ENCODE results near the gene MAP2K4.
"Not testable (repeated sequence)": the region's sequence is repeated elsewhere in the genome, so short reads cannot be mapped to it uniquely, and the experiment has no call there.

The MAP2K4 gene

DNA sequence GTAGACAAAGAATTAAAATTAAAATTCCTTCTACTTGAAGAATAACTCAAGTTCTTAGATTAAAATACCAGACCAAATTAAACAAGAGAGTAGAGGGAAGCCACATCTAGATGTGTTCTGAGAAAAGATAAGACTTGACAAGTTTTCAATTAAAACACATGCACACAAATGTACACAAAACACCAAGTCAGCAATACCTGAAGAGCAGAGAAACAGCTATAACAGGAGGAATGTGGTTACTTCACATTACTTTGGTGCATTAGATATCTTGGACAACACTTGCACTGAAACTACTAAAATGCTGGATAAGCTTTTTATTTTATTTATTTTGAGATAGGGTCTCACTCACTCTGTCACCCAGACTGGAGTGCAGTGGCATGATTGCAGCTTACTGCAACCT is 113.9 kb downstream of the MAP2K4 start:
- TF ChIP-seq, protein P1, sequence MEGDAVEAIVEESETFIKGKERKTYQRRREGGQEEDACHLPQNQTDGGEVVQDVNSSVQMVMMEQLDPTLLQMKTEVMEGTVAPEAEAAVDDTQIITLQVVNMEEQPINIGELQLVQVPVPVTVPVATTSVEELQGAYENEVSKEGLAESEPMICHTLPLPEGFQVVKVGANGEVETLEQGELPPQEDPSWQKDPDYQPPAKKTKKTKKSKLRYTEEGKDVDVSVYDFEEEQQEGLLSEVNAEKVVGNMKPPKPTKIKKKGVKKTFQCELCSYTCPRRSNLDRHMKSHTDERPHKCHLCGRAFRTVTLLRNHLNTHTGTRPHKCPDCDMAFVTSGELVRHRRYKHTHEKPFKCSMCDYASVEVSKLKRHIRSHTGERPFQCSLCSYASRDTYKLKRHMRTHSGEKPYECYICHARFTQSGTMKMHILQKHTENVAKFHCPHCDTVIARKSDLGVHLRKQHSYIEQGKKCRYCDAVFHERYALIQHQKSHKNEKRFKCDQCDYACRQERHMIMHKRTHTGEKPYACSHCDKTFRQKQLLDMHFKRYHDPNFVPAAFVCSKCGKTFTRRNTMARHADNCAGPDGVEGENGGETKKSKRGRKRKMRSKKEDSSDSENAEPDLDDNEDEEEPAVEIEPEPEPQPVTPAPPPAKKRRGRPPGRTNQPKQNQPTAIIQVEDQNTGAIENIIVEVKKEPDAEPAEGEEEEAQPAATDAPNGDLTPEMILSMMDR (IDR thresholded peaks at IDR 0.05) = no peak
- no peak for DNase-seq (ENCODE audit: low spot score)
- no peak overlapping the region for H3K27ac ChIP-seq
- no peak overlapping the region for H3K4me3 ChIP-seq

DNA sequence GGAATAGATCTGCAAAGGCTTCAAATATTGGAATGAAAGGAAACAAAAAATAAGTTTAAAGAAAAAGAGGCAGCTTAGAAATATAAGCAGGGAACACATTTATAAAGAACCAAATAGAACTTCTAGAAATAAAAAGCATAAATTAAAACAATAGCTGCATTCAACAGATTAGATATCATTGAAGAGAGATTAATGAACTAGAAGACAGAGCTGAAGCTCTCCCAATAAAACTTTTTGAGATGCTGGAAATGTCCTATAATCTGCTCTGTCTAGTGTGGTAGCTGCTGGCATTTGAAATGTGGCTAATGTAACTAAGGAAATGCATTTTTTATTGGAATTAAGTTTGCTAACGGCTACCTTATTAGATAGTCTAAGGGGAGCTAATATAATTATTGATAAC is 115.6 kb downstream of the MAP2K4 start:
- H3K4me3 ChIP-seq = no peak overlapping the region
- H3K27ac ChIP-seq = no peak overlapping the region
- TF ChIP-seq, protein P1 (IDR thresholded peaks at IDR 0.05) = no peak
- no peak for DNase-seq (ENCODE audit: low spot score)

DNA sequence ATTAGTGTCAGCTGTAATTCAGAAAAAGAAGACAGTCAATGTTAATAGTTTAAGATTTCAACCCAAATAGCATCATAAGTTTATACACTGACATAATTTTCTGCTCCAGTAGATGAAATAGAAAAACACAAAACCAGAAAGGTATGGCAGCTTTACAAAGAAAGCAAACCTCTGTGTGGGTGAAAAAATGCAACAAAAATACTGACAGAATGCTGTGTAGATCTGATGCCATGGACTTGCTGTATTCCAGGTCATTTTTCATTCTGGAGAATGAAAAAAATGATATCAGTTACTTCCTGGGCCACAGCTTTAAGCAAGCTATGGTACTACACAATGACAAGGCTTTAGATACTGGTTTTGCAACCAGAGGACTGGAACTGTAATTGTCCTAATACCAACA is 116.0 kb downstream of the MAP2K4 start:
- TF ChIP-seq, protein P1 (IDR thresholded peaks at IDR 0.05) = no peak
- no peak overlapping the region for H3K4me3 ChIP-seq
- H3K27ac ChIP-seq = no peak overlapping the region
- DNase-seq (ENCODE audit: low spot score) = no peak

DNA sequence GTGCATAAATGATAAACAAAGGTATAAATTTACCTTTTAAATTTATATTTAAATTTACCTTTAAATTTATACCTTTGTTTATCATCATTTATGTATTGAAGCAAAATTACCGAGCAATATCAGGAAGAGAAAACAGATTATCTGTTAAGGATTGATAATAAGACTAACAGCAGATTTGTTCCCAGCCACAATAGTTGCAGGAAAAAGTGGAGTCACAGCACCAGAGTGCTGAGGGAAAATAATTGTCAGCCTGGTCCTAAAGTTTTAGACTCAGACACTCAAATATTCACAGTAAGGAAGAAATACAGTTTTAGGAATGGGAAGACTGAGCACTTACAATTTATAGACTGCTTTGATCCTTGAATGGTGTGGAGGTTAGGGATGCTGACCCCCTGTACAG is 117.2 kb downstream of the MAP2K4 start:
- no peak overlapping the region for H3K4me3 ChIP-seq
- TF ChIP-seq, protein P1 (IDR thresholded peaks at IDR 0.05) = no peak
- H3K27ac ChIP-seq = no peak overlapping the region
- DNase-seq (ENCODE audit: low spot score) = no peak

DNA sequence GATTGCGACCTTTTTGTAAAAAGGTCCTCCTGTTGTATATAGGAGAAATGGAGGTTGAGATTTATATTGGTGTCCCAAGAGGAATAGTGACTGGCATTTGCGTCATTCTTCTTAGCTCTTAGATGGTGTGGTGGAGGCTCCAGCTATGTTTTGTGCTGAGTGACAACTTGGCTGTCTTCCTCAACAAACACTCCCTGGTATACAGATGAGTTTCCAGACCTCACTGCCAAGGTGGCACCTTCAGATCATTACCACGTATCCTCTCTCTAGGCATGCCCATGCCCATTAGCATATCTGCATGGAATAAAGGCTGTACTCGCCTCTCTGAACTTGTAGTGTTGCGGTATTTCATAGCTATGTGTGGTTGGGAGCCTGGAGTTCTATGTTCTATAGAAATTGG is 120.0 kb downstream of the MAP2K4 start:
- TF ChIP-seq, protein P1 (IDR thresholded peaks at IDR 0.05) = no peak
- no peak overlapping the region for H3K27ac ChIP-seq
- H3K4me3 ChIP-seq = no peak overlapping the region
- no peak for DNase-seq (ENCODE audit: low spot score)

DNA sequence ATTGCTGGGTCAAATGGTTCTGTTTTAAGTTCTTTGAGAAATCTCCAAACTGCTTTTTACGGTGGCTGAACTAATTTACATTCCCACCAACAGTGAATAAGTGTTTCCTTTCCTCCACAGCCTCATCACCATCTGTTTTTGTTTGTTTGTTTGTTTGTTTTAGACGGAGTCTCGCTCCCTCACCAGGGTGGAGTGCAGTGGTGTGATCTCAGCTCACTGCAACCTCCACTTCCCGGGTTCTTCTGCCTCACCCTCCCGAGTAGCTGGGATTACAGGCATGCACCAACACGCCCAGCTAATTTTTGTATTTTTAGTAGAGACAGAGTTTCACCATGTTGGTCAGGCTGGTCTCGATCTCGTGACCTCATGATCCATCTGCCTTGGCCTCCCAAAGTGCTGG is 141.5 kb downstream of the MAP2K4 start:
- H3K27ac ChIP-seq; H3K4me3 ChIP-seq; DNase-seq (ENCODE audit: low spot score): not testable (repeated sequence)

DNA sequence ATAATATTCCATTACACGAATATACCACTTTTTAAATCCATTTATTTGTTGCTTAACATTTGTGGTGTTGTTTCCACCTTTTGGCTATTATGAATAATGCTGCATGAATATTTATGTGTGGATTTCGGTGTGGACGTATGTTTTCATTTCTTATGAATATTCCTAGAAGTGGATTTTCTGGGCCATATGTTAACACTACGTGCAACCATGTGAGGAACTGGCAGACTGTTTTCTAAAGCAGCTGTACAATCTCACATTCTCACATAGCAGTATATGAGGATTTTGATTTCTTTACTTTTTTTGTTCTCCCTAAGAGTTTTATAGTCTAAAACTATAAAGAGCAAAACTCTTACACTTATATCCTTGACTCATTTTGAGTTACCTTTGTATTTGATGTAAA is 143.4 kb downstream of the MAP2K4 start:
- Histone ChIP-seq H3K27ac (no peak overlapping the region), H3K4me3 (no peak overlapping the region)
- DNase-seq (ENCODE audit: low spot score) = no peak
- TF ChIP-seq, protein P1 (IDR thresholded peaks at IDR 0.05) = no peak

Data from coronary artery (tissue), 2 donors.